Right lobe of liver (tissue), 6 donors: ENCODE measurements around the gene DFFA. TPM values are rescaled to one million over a fixed set of nuclear protein-coding genes. Genes with fewer than 3 reads are reported as not detected.
"Not testable (repeated sequence)": the region's sequence is repeated elsewhere in the genome, so short reads cannot be mapped to it uniquely, and the experiment has no call there.

ENCODE experiments used
- ATAC-seq, 4 donors: fragments of 200-7000 bp; cut with Tn5 transposase; one replicate each; pipeline ENCODE4 v1.9.1; 2020; ENCODE audit warnings: mild to moderate bottlenecking in 4 of 4, moderate library complexity in 4 of 4
- DNase-seq, 3 donors: peaks; one replicate each; pipeline ENCODE4 v3.0.0-alpha.2; 2020
- H3K27ac ChIP-seq, 3 donors: fragments of 200-600 bp; one replicate each; pipeline ENCODE4 v1.8.0; 2022
- H3K27me3 ChIP-seq, 2 donors: fragments of 200-600 bp; one replicate each; pipeline ENCODE4 v1.8.0; 2022
- H3K36me3 ChIP-seq, 4 donors: fragments of 200-600 bp; sonication (generic) in 1 of 4; one replicate each; pipeline versions ENCODE4 v1.5.1 to v1.8.0; 2017 to 2022; ENCODE audit warnings: control low read depth in 1 of 4
- H3K4me1 ChIP-seq, 4 donors: fragments of 200-600 bp; sonication (generic) in 1 of 4; one replicate each; pipeline versions ENCODE4 v1.5.1 to v1.8.0; 2017 to 2022; ENCODE audit warnings: control low read depth in 1 of 4
- H3K4me3 ChIP-seq, 3 donors: fragments of 200-600 bp; one replicate each; pipeline ENCODE4 v1.8.0; 2022
- H3K9me3 ChIP-seq, 4 donors: fragments of 200-600 bp; sonication (generic) in 1 of 4; one replicate each; pipeline versions ENCODE4 v1.5.1 to v1.8.0; 2017 to 2022; ENCODE audit warnings: control low read depth in 1 of 4
- CTCF ChIP-seq, 4 donors: fragments of 200-600 bp in 3 of 4; fragments of 450-650 bp in 1 of 4; IDR thresholded peaks; one replicate each; pipeline versions ENCODE4 v1.5.1 to v1.8.0; 2016 to 2022; ENCODE audit warnings: antibody characterized with exemption in 4 of 4, mild to moderate bottlenecking in 2 of 4
- POLR2A ChIP-seq: fragments of 450-650 bp; IDR thresholded peaks from one replicate; pipeline ENCODE4 v1.6.1; 2017; ENCODE audit warnings: antibody characterized with exemption, mild to moderate bottlenecking
- WGBS: methylation state at CpG from one replicate; pipeline ENCODE4 v1.1.6; 2018; ENCODE audit warnings: low coverage, low lambda C conversion rate; ENCODE audit not compliant: insufficient coverage; ENCODE audit errors: missing lambda C conversion rate; 5-methylcytosine and 5-hydroxymethylcytosine counted together
- intact Hi-C, 2 donors: fragments of 100-400 bp; cut with DNase I; formaldehyde crosslinking; loops; one replicate each; pipeline versions ENCODE4 v1.11.2 to v1.14.1; 2022
- total RNA-seq, 6 experiments: library from RNA; depleted of rRNA in 2 of 6; stranded (reverse); fragments of >200 nt in 2 of 6; fragmentation: NEBNext Ultra II Directional in 3 of 6; extraction: Animal tissue kit (Norgen Biotek cat#: 25700) in 3 of 6; gene quantifications; one replicate each; pipeline versions ENCODE4 v1.1.0 to v1.2.4, GENCODE V29; 2016 to 2023
- donor health status: DM: no; HTN: yes; CAD: no.
- donor health status: DM: no; HTN: no; CAD: no.
- donor health status: DM: no; HTN: no; CAD: no.
- donor health status: DM: no; HTN: yes; CAD: no.
- donor health status: DM: no; HTN: yes; CAD: no.

Gene DFFA
- total RNA-seq, 6 experiments from 2014 or later: 14.1 to 24.8 (median 16.9) TPM

GRCh38 chr1:10507111-10507879 is 35.0 kb upstream of the DFFA start:
- Histone ChIP-seq H3K27me3 (no peaks in the 10 kb centered on the region), H3K4me3 (no peak overlapping the region), H3K9me3 (no peaks in the 10 kb centered on the region), H3K27ac (no peak overlapping the region), H3K4me1 (peaks cover 0 to 71% (median 33%) of the 10 kb centered on the region in 4 donors), H3K36me3 (no peaks in the 10 kb centered on the region)
- intact Hi-C loops: no loop called here
- TF ChIP-seq CTCF (IDR thresholded peaks at IDR 0.05): peak; percentile 80 to 89 (median 85)
- no peak for TF ChIP-seq POLR2A
- DNase-seq (peak; percentile 59 to 77 (median 75)), ATAC-seq (peak; percentile 78 to 87 (median 78))
- WGBS: 18% methylated on average over 8 of the region's 17 CpGs

GRCh38 chr1:10506677-10507047 is 34.3 kb upstream of the DFFA start:
- TF ChIP-seq CTCF (IDR thresholded peaks at IDR 0.05) (no peak), POLR2A (no peak)
- intact Hi-C loops: no loop called here
- no peaks in the 10 kb centered on the region for H3K27me3 ChIP-seq
- no peak overlapping the region for H3K27ac ChIP-seq
- 66% methylated on average over 4 of the region's 4 CpGs for WGBS
- H3K4me1 ChIP-seq: peaks cover 0 to 65% (median 29%) of the 10 kb centered on the region in 4 donors
- H3K4me3 ChIP-seq: no peak overlapping the region
- ATAC-seq: no peak
- no peaks in the 10 kb centered on the region for H3K36me3 ChIP-seq
- no peak for DNase-seq
- no peaks in the 10 kb centered on the region for H3K9me3 ChIP-seq

GRCh38 chr1:10506046-10506676 is 33.8 kb upstream of the DFFA start:
- H3K36me3 ChIP-seq, H3K9me3 ChIP-seq, H3K27me3 ChIP-seq, intact Hi-C loops, H3K27ac ChIP-seq, H3K4me3 ChIP-seq, ATAC-seq: not testable (repeated sequence)
- WGBS: 87% methylated on average over 12 of the region's 12 CpGs
- H3K4me1 ChIP-seq: peaks cover 0 to 60% (median 27%) of the 10 kb centered on the region in 4 donors
- peak in 1 of 3 donors; percentile 29 for DNase-seq

- no peaks in the 10 kb centered on the region for H3K27me3 ChIP-seq
- ATAC-seq: peak; percentile 91 to 96 (median 94)
- H3K36me3 ChIP-seq: no peaks in the 10 kb centered on the region
- peaks cover 0 to 42% (median 17%) of the 10 kb centered on the region in 4 donors for H3K4me1 ChIP-seq
- intact Hi-C loops: no loop called here
- peak; percentile 69 to 91 (median 88) for DNase-seq
- no peaks in the 10 kb centered on the region for H3K9me3 ChIP-seq
- H3K27ac ChIP-seq: peak overlapping the region in 2 of 3 donors; percentile 5 to 57
- no peak overlapping the region for H3K4me3 ChIP-seq
- WGBS: 27% methylated on average over 3 of the region's 5 CpGs
- TF ChIP-seq POLR2A (no peak), CTCF (IDR thresholded peaks at IDR 0.05) (no peak)
These were observed 31.9 kb upstream of the DFFA start for GRCh38 chr1:10504249-10504648.

GRCh38 chr1:10502206-10502605 is 29.9 kb upstream of the DFFA start:
- Histone ChIP-seq H3K27me3 (no peaks in the 10 kb centered on the region), H3K36me3 (no peaks in the 10 kb centered on the region), H3K27ac (no peak overlapping the region), H3K9me3 (no peaks in the 10 kb centered on the region), H3K4me1 (peaks cover 0 to 22% (median 10%) of the 10 kb centered on the region in 4 donors), H3K4me3 (no peak overlapping the region)
- DNase-seq: no peak
- intact Hi-C loops: no loop called here
- WGBS: 75% methylated on average over 5 of the region's 5 CpGs
- no peak for TF ChIP-seq CTCF (IDR thresholded peaks at IDR 0.05)
- TF ChIP-seq POLR2A: no peak
- no peak for ATAC-seq
